KMS-11 (cell line): Measurements from ENCODE around the gene CHPT1.

Source experiments
- H2AFZ ChIP-seq: fragments of 200-600 bp; sonication (generic); 2 replicates; pipeline ENCODE4 v1.6.1; 2016; ENCODE audit warnings: antibody characterized with exemption, mixed run types, low read depth
- H3K27ac ChIP-seq: fragments of 200-600 bp; sonication (generic); 2 replicates; pipeline ENCODE4 v1.6.1; 2016; ENCODE audit warnings: mild to moderate bottlenecking, mixed run types
- H3K27me3 ChIP-seq: fragments of 200-600 bp; sonication (generic); 2 replicates; pipeline ENCODE4 v1.6.1; 2017; ENCODE audit warnings: mild to moderate bottlenecking, low read depth, mixed run types, moderate library complexity; ENCODE audit not compliant: insufficient read depth
- H3K36me3 ChIP-seq: fragments of 200-600 bp; sonication (generic); 2 replicates; pipeline ENCODE4 v1.6.1; 2017; ENCODE audit warnings: mild to moderate bottlenecking, mixed run types; ENCODE audit not compliant: insufficient read depth
- H3K4me1 ChIP-seq: fragments of 200-600 bp; sonication (generic); 2 replicates; pipeline ENCODE4 v1.6.1; 2016; ENCODE audit warnings: mild to moderate bottlenecking, low read depth, mixed run types; ENCODE audit not compliant: poor library complexity, severe bottlenecking
- H3K4me2 ChIP-seq: fragments of 200-600 bp; sonication (generic); 2 replicates; pipeline ENCODE4 v1.7.0; 2016; ENCODE audit warnings: mild to moderate bottlenecking, mixed run types
- H3K4me3 ChIP-seq: fragments of 200-600 bp; sonication (generic); IDR thresholded peaks from 2 replicates; pipeline ENCODE4 v1.6.1; 2017; ENCODE audit warnings: low read depth, low read length, mixed read lengths; ENCODE audit not compliant: insufficient read depth
- H3K79me2 ChIP-seq: fragments of 200-600 bp; sonication (generic); 2 replicates; pipeline ENCODE4 v1.6.1; 2016; ENCODE audit warnings: low read depth, mixed run types; ENCODE audit not compliant: insufficient read depth
- H3K9ac ChIP-seq: fragments of 200-600 bp; sonication (generic); 2 replicates; pipeline ENCODE4 v1.6.1; 2016; ENCODE audit warnings: mild to moderate bottlenecking, mixed run types
- H4K20me1 ChIP-seq: fragments of 200-600 bp; sonication (generic); 2 replicates; pipeline ENCODE4 v1.6.1; 2016; ENCODE audit warnings: mild to moderate bottlenecking, mixed run types; ENCODE audit not compliant: insufficient read depth
- CTCF ChIP-seq: fragments of 200-600 bp; sonication (generic); conservative IDR thresholded peaks from 2 replicates; pipeline ENCODE4 v1.6.1; 2017; ENCODE audit warnings: low read depth, mild to moderate bottlenecking, antibody characterized with exemption, low read length, moderate library complexity, mixed read lengths

Gene CHPT1

GRCh38 chr12:101743242-101743641 is 45.8 kb downstream of the CHPT1 start:
- Histone ChIP-seq H3K4me1 (peaks cover 12% of the 10 kb centered on the region), H3K36me3 (no peaks in the 10 kb centered on the region), H3K79me2 (no peaks in the 10 kb centered on the region), H3K4me2 (no peak overlapping the region), H3K27me3 (no peaks in the 10 kb centered on the region), H3K27ac (no peak overlapping the region), H3K4me3 (no peak overlapping the region), H4K20me1 (no peaks in the 10 kb centered on the region), H2AFZ (no peak overlapping the region), H3K9ac (no peak overlapping the region)
- no peak for TF ChIP-seq CTCF

- no peaks in the 10 kb centered on the region for H3K79me2 ChIP-seq
- no peak overlapping the region for H3K4me3 ChIP-seq
- H3K36me3 ChIP-seq = no peaks in the 10 kb centered on the region
- H2AFZ ChIP-seq = no peak overlapping the region
- no peak overlapping the region for H3K9ac ChIP-seq
- H3K4me2 ChIP-seq = no peak overlapping the region
- no peak for TF ChIP-seq CTCF
- H3K4me1 ChIP-seq = peaks cover 10% of the 10 kb centered on the region
- H3K27ac ChIP-seq = no peak overlapping the region
- H3K27me3 ChIP-seq = no peaks in the 10 kb centered on the region
- no peaks in the 10 kb centered on the region for H4K20me1 ChIP-seq
These were observed 46.5 kb downstream of the CHPT1 start for GRCh38 chr12:101743724-101744472.

- Histone ChIP-seq H3K27ac (no peak overlapping the region), H3K4me3 (no peak overlapping the region), H3K4me1 (peaks cover 10% of the 10 kb centered on the region), H3K9ac (no peak overlapping the region), H2AFZ (no peak overlapping the region), H3K4me2 (no peak overlapping the region), H3K27me3 (no peaks in the 10 kb centered on the region), H3K36me3 (no peaks in the 10 kb centered on the region), H4K20me1 (no peaks in the 10 kb centered on the region), H3K79me2 (no peaks in the 10 kb centered on the region)
- no peak for TF ChIP-seq CTCF
These were observed 48.0 kb downstream of the CHPT1 start for GRCh38 chr12:101745481-101745880.

GRCh38 chr12:101746196-101746595 is 48.8 kb downstream of the CHPT1 start:
- no peaks in the 10 kb centered on the region for H3K79me2 ChIP-seq
- no peaks in the 10 kb centered on the region for H3K36me3 ChIP-seq
- H3K4me3 ChIP-seq = no peak overlapping the region
- H3K9ac ChIP-seq = no peak overlapping the region
- H3K27me3 ChIP-seq = no peaks in the 10 kb centered on the region
- H4K20me1 ChIP-seq = no peaks in the 10 kb centered on the region
- H3K27ac ChIP-seq = no peak overlapping the region
- no peak overlapping the region for H2AFZ ChIP-seq
- H3K4me1 ChIP-seq = peaks cover 10% of the 10 kb centered on the region
- TF ChIP-seq CTCF = no peak
- no peak overlapping the region for H3K4me2 ChIP-seq
